ENCODE measurements around the gene CHST13.

The CHST13 gene

DNA sequence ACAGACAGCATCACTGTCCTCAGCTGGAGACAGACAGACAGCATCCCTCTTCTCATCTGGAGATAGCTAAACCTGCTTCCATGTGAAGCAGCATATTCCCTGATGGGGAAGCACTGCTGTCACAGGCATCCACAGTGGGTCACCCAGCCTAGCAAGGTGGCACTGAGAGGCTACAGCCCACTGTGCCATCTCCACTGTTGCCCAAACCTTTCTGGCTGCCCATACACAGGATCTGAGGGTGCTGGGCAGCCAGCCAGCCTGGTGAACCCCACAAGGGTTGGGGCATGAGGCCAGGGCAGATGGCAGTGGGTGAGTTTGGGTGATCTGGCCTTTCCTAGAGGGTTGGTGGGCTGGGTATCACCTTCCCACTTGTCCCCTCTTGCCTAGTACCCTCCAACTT is 11.7 kb downstream of the CHST13 start:
- H3K9me3 ChIP-seq (ENCODE audit: control insufficient read depth, insufficient read depth, low read depth, low read length) = no peaks in the 10 kb centered on the region
- CTCF ChIA-PET = no interaction called here
- no peaks in the 10 kb centered on the region for H3K36me3 ChIP-seq (ENCODE audit: control insufficient read depth in 2 of 2, insufficient read depth in 1 of 2, low read length in 2 of 2)
- no peaks in the 10 kb centered on the region for H3K4me1 ChIP-seq (ENCODE audit: control insufficient read depth, insufficient read depth, low read length)
- H3K4me3 ChIP-seq (ENCODE audit: low read depth, low read length) = no peak overlapping the region
- POLR2A ChIA-PET = no interaction called here
- TF ChIP-seq, protein P1, sequence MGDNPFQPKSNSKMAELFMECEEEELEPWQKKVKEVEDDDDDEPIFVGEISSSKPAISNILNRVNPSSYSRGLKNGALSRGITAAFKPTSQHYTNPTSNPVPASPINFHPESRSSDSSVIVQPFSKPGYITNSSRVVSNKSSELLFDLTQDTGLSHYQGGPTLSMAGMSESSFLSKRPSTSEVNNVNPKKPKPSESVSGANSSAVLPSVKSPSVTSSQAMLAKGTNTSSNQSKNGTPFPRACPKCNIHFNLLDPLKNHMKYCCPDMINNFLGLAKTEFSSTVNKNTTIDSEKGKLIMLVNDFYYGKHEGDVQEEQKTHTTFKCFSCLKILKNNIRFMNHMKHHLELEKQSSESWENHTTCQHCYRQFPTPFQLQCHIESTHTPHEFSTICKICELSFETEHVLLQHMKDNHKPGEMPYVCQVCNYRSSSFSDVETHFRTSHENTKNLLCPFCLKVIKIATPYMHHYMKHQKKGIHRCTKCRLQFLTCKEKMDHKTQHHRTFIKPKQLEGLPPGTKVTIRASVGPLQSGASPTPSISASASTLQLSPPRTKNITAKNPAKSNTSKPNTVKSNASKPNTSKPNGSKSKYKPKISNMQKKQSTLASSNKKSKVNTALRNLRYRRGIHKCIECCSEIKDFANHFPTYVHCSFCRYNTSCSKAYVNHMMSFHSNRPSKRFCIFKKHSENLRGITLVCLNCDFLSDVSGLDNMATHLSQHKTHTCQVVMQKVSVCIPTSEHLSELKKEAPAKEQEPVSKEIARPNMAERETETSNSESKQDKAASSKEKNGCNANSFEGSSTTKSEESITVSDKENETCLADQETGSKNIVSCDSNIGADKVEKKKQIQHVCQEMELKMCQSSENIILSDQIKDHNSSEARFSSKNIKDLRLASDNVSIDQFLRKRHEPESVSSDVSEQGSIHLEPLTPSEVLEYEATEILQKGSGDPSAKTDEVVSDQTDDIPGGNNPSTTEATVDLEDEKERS (tag by site-specific recombination; IDR thresholded peaks at IDR 0.05) = no peak
- TF ChIP-seq ZNF155 (tag by site-specific recombination; IDR thresholded peaks at IDR 0.05) (no peak), ZNF366 (tag by site-specific recombination; conservative IDR thresholded peaks at IDR 0.05) (no peak), ZNF529 (tag by site-specific recombination; IDR thresholded peaks at IDR 0.05; ENCODE audit: insufficient replicate concordance) (no peak), KLF9 (tag by site-specific recombination; IDR thresholded peaks at IDR 0.05; ENCODE audit: low read depth) (no peak), KLF7 (tag by site-specific recombination; IDR thresholded peaks at IDR 0.05; ENCODE audit: borderline replicate concordance) (no peak), ZNF521 (tag by site-specific recombination; IDR thresholded peaks at IDR 0.05) (no peak), SCRT2 (tag by site-specific recombination; IDR thresholded peaks at IDR 0.05) (no peak), SP3 (tag by site-specific recombination; IDR thresholded peaks at IDR 0.05) (no peak), ZNF830 (tag by site-specific recombination; IDR thresholded peaks at IDR 0.05; ENCODE audit: low read depth) (no peak), ZBTB21 (tag by site-specific recombination; IDR thresholded peaks at IDR 0.05) (no peak), ZNF624 (tag by site-specific recombination; IDR thresholded peaks at IDR 0.05) (no peak), ZIC2 (tag by site-specific recombination; IDR thresholded peaks at IDR 0.05) (no peak), YY1 (tag by site-specific recombination; IDR thresholded peaks at IDR 0.05) (no peak), ZNF791 (tag by site-specific recombination; IDR thresholded peaks at IDR 0.05) (no peak)
- TF ChIP-seq, protein P2, sequence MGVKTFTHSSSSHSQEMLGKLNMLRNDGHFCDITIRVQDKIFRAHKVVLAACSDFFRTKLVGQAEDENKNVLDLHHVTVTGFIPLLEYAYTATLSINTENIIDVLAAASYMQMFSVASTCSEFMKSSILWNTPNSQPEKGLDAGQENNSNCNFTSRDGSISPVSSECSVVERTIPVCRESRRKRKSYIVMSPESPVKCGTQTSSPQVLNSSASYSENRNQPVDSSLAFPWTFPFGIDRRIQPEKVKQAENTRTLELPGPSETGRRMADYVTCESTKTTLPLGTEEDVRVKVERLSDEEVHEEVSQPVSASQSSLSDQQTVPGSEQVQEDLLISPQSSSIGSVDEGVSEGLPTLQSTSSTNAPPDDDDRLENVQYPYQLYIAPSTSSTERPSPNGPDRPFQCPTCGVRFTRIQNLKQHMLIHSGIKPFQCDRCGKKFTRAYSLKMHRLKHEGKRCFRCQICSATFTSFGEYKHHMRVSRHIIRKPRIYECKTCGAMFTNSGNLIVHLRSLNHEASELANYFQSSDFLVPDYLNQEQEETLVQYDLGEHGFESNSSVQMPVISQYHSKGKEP (tag by site-specific recombination; IDR thresholded peaks at IDR 0.05) = no peak
- TF ChIP-seq, protein P3, sequence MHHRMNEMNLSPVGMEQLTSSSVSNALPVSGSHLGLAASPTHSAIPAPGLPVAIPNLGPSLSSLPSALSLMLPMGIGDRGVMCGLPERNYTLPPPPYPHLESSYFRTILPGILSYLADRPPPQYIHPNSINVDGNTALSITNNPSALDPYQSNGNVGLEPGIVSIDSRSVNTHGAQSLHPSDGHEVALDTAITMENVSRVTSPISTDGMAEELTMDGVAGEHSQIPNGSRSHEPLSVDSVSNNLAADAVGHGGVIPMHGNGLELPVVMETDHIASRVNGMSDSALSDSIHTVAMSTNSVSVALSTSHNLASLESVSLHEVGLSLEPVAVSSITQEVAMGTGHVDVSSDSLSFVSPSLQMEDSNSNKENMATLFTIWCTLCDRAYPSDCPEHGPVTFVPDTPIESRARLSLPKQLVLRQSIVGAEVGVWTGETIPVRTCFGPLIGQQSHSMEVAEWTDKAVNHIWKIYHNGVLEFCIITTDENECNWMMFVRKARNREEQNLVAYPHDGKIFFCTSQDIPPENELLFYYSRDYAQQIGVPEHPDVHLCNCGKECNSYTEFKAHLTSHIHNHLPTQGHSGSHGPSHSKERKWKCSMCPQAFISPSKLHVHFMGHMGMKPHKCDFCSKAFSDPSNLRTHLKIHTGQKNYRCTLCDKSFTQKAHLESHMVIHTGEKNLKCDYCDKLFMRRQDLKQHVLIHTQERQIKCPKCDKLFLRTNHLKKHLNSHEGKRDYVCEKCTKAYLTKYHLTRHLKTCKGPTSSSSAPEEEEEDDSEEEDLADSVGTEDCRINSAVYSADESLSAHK (tag by site-specific recombination; IDR thresholded peaks at IDR 0.05) = no peak
- no peak overlapping the region for H3K27ac ChIP-seq (ENCODE audit: extremely low read depth, low read depth, low read length)

DNA sequence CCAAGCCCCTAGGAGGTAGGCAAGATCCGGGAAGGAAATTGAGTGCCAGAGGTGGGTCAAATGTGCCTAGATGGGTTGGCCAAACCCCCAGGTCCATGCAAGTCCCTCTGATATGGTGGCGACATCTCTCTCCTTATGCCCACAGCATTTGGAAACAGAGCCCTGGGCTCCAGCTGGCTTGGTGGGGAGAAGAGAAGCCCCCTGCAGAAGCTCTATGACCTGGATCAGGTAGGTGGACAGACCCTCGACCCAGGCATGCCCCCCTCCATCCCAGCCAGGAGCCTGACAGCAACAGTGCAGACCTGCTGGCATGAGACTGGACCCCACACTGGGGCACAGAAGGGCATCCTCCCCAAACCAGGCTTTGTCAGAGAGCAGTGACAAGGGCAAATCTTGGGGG is 12.2 kb downstream of the CHST13 start:
- no peak overlapping the region for H3K4me3 ChIP-seq (ENCODE audit: low read depth, low read length)
- no peaks in the 10 kb centered on the region for H3K36me3 ChIP-seq (ENCODE audit: control insufficient read depth in 2 of 2, insufficient read depth in 1 of 2, low read length in 2 of 2)
- CTCF ChIA-PET = no interaction called here
- POLR2A ChIA-PET = no interaction called here
- no peaks in the 10 kb centered on the region for H3K4me1 ChIP-seq (ENCODE audit: control insufficient read depth, insufficient read depth, low read length)
- no peak overlapping the region for H3K27ac ChIP-seq (ENCODE audit: extremely low read depth, low read depth, low read length)
- no peak for TF ChIP-seq MZF1 (tag by site-specific recombination; IDR thresholded peaks at IDR 0.05; ENCODE audit: borderline replicate concordance)
- no peak for TF ChIP-seq ZNF23 (tag by site-specific recombination; IDR thresholded peaks at IDR 0.05; ENCODE audit: borderline replicate concordance)
- TF ChIP-seq ZNF558 (tag by site-specific recombination; IDR thresholded peaks at IDR 0.05) = no peak
- TF ChIP-seq, protein P4, sequence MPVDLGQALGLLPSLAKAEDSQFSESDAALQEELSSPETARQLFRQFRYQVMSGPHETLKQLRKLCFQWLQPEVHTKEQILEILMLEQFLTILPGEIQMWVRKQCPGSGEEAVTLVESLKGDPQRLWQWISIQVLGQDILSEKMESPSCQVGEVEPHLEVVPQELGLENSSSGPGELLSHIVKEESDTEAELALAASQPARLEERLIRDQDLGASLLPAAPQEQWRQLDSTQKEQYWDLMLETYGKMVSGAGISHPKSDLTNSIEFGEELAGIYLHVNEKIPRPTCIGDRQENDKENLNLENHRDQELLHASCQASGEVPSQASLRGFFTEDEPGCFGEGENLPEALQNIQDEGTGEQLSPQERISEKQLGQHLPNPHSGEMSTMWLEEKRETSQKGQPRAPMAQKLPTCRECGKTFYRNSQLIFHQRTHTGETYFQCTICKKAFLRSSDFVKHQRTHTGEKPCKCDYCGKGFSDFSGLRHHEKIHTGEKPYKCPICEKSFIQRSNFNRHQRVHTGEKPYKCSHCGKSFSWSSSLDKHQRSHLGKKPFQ (tag by site-specific recombination; IDR thresholded peaks at IDR 0.05) = no peak
- no peak for TF ChIP-seq ZNF16 (tag by site-specific recombination; IDR thresholded peaks at IDR 0.05; ENCODE audit: low read depth)
- no peak for TF ChIP-seq ZNF19 (tag by site-specific recombination; IDR thresholded peaks at IDR 0.05; ENCODE audit: low read depth)
- TF ChIP-seq ZFP69B (tag by site-specific recombination; IDR thresholded peaks at IDR 0.05) = no peak
- no peaks in the 10 kb centered on the region for H3K9me3 ChIP-seq (ENCODE audit: control insufficient read depth, insufficient read depth, low read depth, low read length)
